Erythroblast (primary cell): ENCODE results near the gene PPA1.

Source experiments
- GATA1 ChIP-seq: IDR thresholded peaks from 2 replicates; pipeline ENCODE4 v1.6.1; 2011; ENCODE audit warnings: low read depth, mild to moderate bottlenecking, control low read depth, low read length, moderate library complexity
- POLR2A ChIP-seq: IDR thresholded peaks from 2 replicates; pipeline ENCODE4 v1.6.1; 2011; ENCODE audit warnings: mild to moderate bottlenecking, low read length

DNA sequence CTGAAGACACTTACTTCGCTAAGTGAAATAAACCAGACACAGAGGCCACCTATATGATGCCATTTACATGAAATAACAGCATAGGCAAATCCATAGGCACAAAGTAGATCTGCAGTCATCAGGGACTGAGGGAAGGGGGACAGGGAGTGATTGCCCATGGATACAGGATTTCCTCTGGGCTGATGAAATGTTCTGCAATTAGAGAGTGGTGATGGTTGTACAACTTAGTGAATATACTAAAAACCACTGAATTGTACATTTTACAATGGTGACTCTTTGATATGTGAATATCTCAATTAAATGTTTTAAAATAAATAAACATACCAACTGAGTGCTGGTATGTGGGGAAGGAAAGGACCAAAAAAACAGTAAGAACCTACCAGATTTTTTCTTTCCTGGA lies 20.4 kb downstream of the PPA1 start:
- TF ChIP-seq POLR2A (no peak), GATA1 (no peak)
